Stimulated activated naive CD8-positive, alpha-beta T cell treated with anti-CD3 and anti-CD28 coated beads, Interleukin-15, amount 100 ng/mL, for 72 hours (primary cell): ENCODE results near the gene SMIM31.

Source experiments
- ATAC-seq: fragments of 150-1000 bp; cut with Tn5 transposase; 2 replicates; pipeline ENCODE4 v1.10.0; 2021; ENCODE audit warnings: mild to moderate bottlenecking, moderate library complexity
- DNase-seq, 2 donors: peaks; one replicate each; pipeline ENCODE4 v3.0.0; 2021 to 2022
- H3K27ac Mint-ChIP-seq, 2 donors: one replicate each; pipeline ENCODE4 v1.8.0; 2022; ENCODE audit warnings: mild to moderate bottlenecking in 2 of 2, mixed read lengths in 2 of 2, moderate library complexity in 2 of 2
- H3K27me3 Mint-ChIP-seq: one replicate; pipeline ENCODE4 v1.8.0; 2022; ENCODE audit warnings: mixed read lengths
- H3K4me1 Mint-ChIP-seq: one replicate; pipeline ENCODE4 v1.8.0; 2022; ENCODE audit warnings: mild to moderate bottlenecking, mixed read lengths
- H3K4me3 Mint-ChIP-seq, 2 donors: one replicate each; pipeline ENCODE4 v1.8.0; 2022; ENCODE audit warnings: mild to moderate bottlenecking in 2 of 2, mixed read lengths in 2 of 2, moderate library complexity in 1 of 2
- H3K9me3 Mint-ChIP-seq, 2 donors: one replicate each; pipeline ENCODE4 v1.8.0; 2022; ENCODE audit warnings: mixed read lengths in 2 of 2

The SMIM31 gene

GRCh38 chr4:164821711-164822110, 67.8 kb downstream of the SMIM31 start:
- H3K27me3 Mint-ChIP-seq, result peaks cover 23% of the 10 kb centered on the region
- no peak for ATAC-seq

GRCh38 chr4:164824581-164824980, 70.7 kb downstream of the SMIM31 start:
- DNase-seq, result no peak
- ATAC-seq, result no peak
- Mint-ChIP-seq H3K9me3 (peaks cover 0 to 4% of the 10 kb centered on the region in 2 donors), H3K4me3 (no peak overlapping the region), H3K27me3 (peaks cover 23% of the 10 kb centered on the region), H3K4me1 (no peaks in the 10 kb centered on the region), H3K27ac (no peak overlapping the region)

More at GRCh38 chr4:164821711-164822110, 67.8 kb downstream of the SMIM31 start:
- DNase-seq, result no peak
- H3K27ac Mint-ChIP-seq, result no peak overlapping the region
- H3K4me3 Mint-ChIP-seq, result no peak overlapping the region
- H3K9me3 Mint-ChIP-seq, result peaks cover 0 to 4% of the 10 kb centered on the region in 2 donors
- no peaks in the 10 kb centered on the region for H3K4me1 Mint-ChIP-seq

GRCh38 chr4:164828955-164829354, 75.0 kb downstream of the SMIM31 start:
- no peak overlapping the region for H3K27ac Mint-ChIP-seq
- no peaks in the 10 kb centered on the region for H3K27me3 Mint-ChIP-seq
- ATAC-seq, result no peak
- no peaks in the 10 kb centered on the region for H3K9me3 Mint-ChIP-seq
- no peaks in the 10 kb centered on the region for H3K4me1 Mint-ChIP-seq
- H3K4me3 Mint-ChIP-seq, result no peak overlapping the region
- DNase-seq, result no peak

- Mint-ChIP-seq H3K4me3 (no peak overlapping the region), H3K9me3 (peaks cover 0 to 2% of the 10 kb centered on the region in 2 donors), H3K27me3 (peaks cover 8% of the 10 kb centered on the region), H3K4me1 (no peaks in the 10 kb centered on the region), H3K27ac (no peak overlapping the region)
- ATAC-seq (no peak), DNase-seq (no peak)
Observed at GRCh38 chr4:164846566-164846965, 92.6 kb downstream of the SMIM31 start.

GRCh38 chr4:164847016-164847415, 93.1 kb downstream of the SMIM31 start:
- DNase-seq (no peak), ATAC-seq (no peak)
- Mint-ChIP-seq H3K4me3 (no peak overlapping the region), H3K9me3 (peaks cover 0 to 5% of the 10 kb centered on the region in 2 donors), H3K27ac (no peak overlapping the region), H3K4me1 (no peaks in the 10 kb centered on the region), H3K27me3 (peaks cover 8% of the 10 kb centered on the region)

- H3K9me3 Mint-ChIP-seq, result peaks cover 0 to 5% of the 10 kb centered on the region in 2 donors
- peaks cover 8% of the 10 kb centered on the region for H3K27me3 Mint-ChIP-seq
- no peaks in the 10 kb centered on the region for H3K4me1 Mint-ChIP-seq
- ATAC-seq (no peak), DNase-seq (no peak)
- no peak overlapping the region for H3K27ac Mint-ChIP-seq
- no peak overlapping the region for H3K4me3 Mint-ChIP-seq
Observed at GRCh38 chr4:164847967-164848649, 94.2 kb downstream of the SMIM31 start.
